Body of pancreas (tissue), 4 donors: Measurements from ENCODE around the gene SPATS2. TPM values are rescaled to one million over a fixed set of nuclear protein-coding genes. Genes with fewer than 3 reads are reported as not detected.

ENCODE experiments used
- ATAC-seq: fragments of 150-250 bp; one replicate; pipeline ENCODE4 v1.9.1; 2016
- DNase-seq, 4 donors: peaks; one replicate each; pipeline ENCODE4 v3.0.0-alpha.2; 2019
- H3K27ac ChIP-seq, 4 donors: fragments of 200-600 bp; sonication (generic); 1 replicate in 3 of 4; 2 replicates in 1 of 4; pipeline versions ENCODE4 v1.5.1 to v1.6.1; 2016 to 2019; ENCODE audit warnings: mild to moderate bottlenecking in 1 of 4, mixed read lengths in 1 of 4, moderate library complexity in 1 of 4
- H3K27me3 ChIP-seq, 2 donors: fragments of 200-600 bp; sonication (generic); one replicate each; pipeline ENCODE4 v1.6.0; 2016; ENCODE audit warnings: mild to moderate bottlenecking in 1 of 2
- H3K36me3 ChIP-seq, 2 donors: fragments of 200-600 bp; sonication (generic); replicated peaks in 1 of 2; 2 replicates each; pipeline ENCODE4 v1.5.1; 2016; ENCODE audit warnings: low read depth in 2 of 2; ENCODE audit not compliant: insufficient read depth in 1 of 2
- H3K4me1 ChIP-seq: fragments of 200-600 bp; sonication (generic); one replicate; pipeline ENCODE4 v1.6.0; 2016
- H3K4me3 ChIP-seq, 2 donors: fragments of 200-600 bp; sonication (generic); 1 replicate in 1 of 2; 2 replicates in 1 of 2; pipeline ENCODE4 v1.5.1; 2016 to 2019
- H3K9me3 ChIP-seq, 3 donors: fragments of 200-600 bp; sonication (generic); 1 replicate in 2 of 3; 2 replicates in 1 of 3; pipeline ENCODE4 v1.5.1; 2016
- POLR2A ChIP-seq, 3 donors: fragments of 450-650 bp; IDR thresholded peaks; one replicate each; pipeline ENCODE4 v1.6.1; 2016; ENCODE audit warnings: antibody characterized with exemption in 3 of 3, mild to moderate bottlenecking in 2 of 3
- WGBS, 2 donors: methylation state at CpG; one replicate each; pipeline ENCODE4 v1.1.5; 2017; 5-methylcytosine and 5-hydroxymethylcytosine counted together
- intact Hi-C: fragments of 100-400 bp; cut with DNase I; formaldehyde crosslinking; loops from one replicate; pipeline ENCODE4 v1.15.1; 2023
- total RNA-seq, 2 donors: library from RNA; depleted of rRNA; stranded (reverse); fragments of >200 nt; gene quantifications; one replicate each; pipeline ENCODE4 v1.1.0, GENCODE V29; 2016
- TF ChIP-seq, protein P1 (sequence below), 7 experiments: fragments of 450-650 bp in 4 of 7; fragments of 200-600 bp in 3 of 7; sonication (generic) in 3 of 7; IDR thresholded peaks; one replicate each; pipeline ENCODE4 v1.5.1; 2016 to 2019; ENCODE audit warnings: antibody characterized with exemption in 7 of 7

The SPATS2 gene
- total RNA-seq, 2 donors from 2014 or later, result 10.9 to 17.5 TPM

DNA sequence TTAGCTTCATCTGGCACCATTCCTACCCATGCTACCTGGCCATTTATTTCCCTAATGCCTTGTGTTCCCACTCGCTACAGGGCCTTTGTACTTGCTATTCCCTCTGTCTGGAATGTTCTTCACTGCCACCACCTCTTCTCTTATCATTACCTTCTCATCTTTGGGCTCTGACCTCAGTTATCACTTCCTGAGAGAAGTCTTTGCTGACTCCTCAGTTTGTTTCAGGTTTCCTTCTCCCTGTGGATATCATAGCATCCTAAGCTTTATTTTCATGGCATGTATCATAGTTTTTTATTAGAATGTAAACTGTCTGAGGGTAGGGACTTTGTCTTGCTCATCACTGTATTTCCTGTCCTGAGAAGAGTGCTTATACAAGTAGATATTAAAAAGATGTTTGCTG, 29.7 kb downstream of the SPATS2 start:
- Histone ChIP-seq H3K36me3 (no peaks in the 10 kb centered on the region), H3K4me1 (peaks cover 11% of the 10 kb centered on the region), H3K9me3 (no peaks in the 10 kb centered on the region), H3K27ac (no peak overlapping the region), H3K27me3 (no peaks in the 10 kb centered on the region), H3K4me3 (no peak overlapping the region)
- intact Hi-C loops, result no loop called here
- no peak for TF ChIP-seq POLR2A (IDR thresholded peaks at IDR 0.05)
- TF ChIP-seq, protein P1, sequence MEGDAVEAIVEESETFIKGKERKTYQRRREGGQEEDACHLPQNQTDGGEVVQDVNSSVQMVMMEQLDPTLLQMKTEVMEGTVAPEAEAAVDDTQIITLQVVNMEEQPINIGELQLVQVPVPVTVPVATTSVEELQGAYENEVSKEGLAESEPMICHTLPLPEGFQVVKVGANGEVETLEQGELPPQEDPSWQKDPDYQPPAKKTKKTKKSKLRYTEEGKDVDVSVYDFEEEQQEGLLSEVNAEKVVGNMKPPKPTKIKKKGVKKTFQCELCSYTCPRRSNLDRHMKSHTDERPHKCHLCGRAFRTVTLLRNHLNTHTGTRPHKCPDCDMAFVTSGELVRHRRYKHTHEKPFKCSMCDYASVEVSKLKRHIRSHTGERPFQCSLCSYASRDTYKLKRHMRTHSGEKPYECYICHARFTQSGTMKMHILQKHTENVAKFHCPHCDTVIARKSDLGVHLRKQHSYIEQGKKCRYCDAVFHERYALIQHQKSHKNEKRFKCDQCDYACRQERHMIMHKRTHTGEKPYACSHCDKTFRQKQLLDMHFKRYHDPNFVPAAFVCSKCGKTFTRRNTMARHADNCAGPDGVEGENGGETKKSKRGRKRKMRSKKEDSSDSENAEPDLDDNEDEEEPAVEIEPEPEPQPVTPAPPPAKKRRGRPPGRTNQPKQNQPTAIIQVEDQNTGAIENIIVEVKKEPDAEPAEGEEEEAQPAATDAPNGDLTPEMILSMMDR (IDR thresholded peaks at IDR 0.05), result no peak
- no peak for DNase-seq
- 94 to 100% methylated on average over 1 of the region's 1 CpG for WGBS, 2 donors
- no peak for ATAC-seq

DNA sequence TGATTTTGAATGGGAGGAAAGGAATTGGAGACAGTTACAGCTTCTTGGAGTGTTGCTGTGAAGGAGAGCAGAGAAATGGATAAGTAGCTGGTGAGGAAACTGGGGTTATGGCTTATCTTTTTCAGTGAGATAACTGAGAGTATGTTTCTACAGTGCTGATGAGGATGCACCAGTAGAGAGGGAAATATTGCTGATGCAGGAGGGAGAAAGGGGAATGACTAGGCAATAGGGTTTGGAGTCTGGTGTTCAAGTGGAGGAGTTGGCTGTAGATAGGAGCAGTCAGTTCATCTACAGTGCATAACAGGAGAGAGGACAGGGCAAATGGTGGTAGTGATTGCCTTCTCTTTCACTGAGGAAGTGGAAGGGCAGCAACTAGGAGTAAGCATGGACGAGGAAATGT, 33.0 kb downstream of the SPATS2 start:
- intact Hi-C loops, result no loop called here
- WGBS, 2 donors, result 88 to 90% methylated on average over 1 of the region's 1 CpG
- ATAC-seq, result no peak
- no peaks in the 10 kb centered on the region for H3K9me3 ChIP-seq
- TF ChIP-seq, protein P1 (IDR thresholded peaks at IDR 0.05), result no peak
- no peak for TF ChIP-seq POLR2A (IDR thresholded peaks at IDR 0.05)
- H3K36me3 ChIP-seq, result no peaks in the 10 kb centered on the region
- no peak for DNase-seq
- no peak overlapping the region for H3K27ac ChIP-seq
- H3K4me3 ChIP-seq, result no peak overlapping the region
- no peaks in the 10 kb centered on the region for H3K27me3 ChIP-seq
- H3K4me1 ChIP-seq, result peaks cover 13% of the 10 kb centered on the region

DNA sequence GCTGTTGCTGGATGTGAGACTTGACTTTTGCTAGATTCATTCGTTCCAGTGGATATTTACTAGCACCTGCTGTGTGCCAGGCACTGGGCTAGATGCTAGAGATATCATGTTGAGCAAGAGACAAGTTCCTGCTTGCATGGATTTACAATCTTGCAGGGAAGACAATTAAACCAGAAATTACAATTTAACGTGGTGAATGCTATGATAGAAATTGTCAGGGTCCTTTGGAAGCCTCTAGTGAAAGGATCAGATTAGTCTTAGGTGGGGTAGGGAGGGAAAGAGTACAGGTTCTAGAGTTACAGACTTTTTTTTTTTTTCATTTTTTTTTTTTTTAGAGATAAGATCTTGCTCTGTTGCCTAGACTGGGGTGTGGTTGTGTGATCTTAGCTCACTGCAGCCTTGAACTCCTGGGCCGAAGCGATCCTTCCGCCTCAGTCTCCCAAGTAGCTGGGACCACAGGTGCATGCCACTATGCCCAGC, 36.7 kb downstream of the SPATS2 start:
- no peak for TF ChIP-seq POLR2A (IDR thresholded peaks at IDR 0.05)
- TF ChIP-seq, protein P1 (IDR thresholded peaks at IDR 0.05), result no peak
- Histone ChIP-seq H3K4me1 (peaks cover 13% of the 10 kb centered on the region), H3K27me3 (no peaks in the 10 kb centered on the region), H3K9me3 (no peaks in the 10 kb centered on the region), H3K4me3 (no peak overlapping the region), H3K36me3 (no peaks in the 10 kb centered on the region), H3K27ac (no peak overlapping the region)
- intact Hi-C loops, result no loop called here
- ATAC-seq (no peak), DNase-seq (no peak)
- WGBS, 2 donors, result 64% methylated on average over 5 of the region's 5 CpGs

DNA sequence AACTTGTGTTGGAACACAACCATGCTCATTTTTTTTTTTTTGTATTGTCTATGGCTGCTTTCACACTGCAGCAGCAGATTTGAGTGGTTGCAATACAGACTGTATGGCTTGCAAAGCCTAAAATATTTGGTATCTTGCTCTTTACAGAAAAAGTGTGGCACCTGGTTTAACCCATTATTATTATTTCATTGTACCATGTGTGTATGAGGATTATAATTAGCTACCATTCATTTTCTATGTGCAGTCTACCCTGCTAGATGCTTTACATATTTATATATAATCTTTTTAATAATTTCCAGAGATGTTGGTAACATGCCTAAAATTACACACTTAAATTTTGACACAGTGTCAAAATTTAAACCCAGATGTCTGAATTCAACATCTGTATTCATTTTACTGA, 37.7 kb downstream of the SPATS2 start:
- ATAC-seq (no peak), DNase-seq (no peak)
- H3K27me3 ChIP-seq, result no peaks in the 10 kb centered on the region
- intact Hi-C loops, result no loop called here
- H3K4me1 ChIP-seq, result peaks cover 13% of the 10 kb centered on the region
- H3K9me3 ChIP-seq, result no peaks in the 10 kb centered on the region
- TF ChIP-seq, protein P1 (IDR thresholded peaks at IDR 0.05), result no peak
- TF ChIP-seq POLR2A (IDR thresholded peaks at IDR 0.05), result no peak
- H3K4me3 ChIP-seq, result no peak overlapping the region
- no peak overlapping the region for H3K27ac ChIP-seq
- H3K36me3 ChIP-seq, result no peaks in the 10 kb centered on the region

DNA sequence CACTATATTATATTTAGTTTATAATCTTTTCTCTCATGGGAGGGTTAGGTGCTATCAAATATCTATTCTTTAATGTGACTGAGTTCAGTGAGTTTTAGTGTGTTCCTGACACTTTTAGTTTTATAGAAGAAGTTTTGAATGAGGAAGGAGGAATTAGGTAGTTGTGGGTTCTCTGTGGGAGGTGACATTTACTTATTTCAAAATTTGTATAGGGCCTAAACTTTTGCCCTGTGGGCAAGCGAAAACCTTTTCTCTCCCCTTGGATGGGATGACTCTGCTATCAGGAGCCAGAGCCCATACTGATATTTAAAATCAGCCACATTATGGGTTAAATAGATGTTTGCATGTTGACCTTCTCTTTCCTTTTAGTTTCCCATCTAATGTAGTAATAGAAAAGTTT, 43.6 kb downstream of the SPATS2 start:
- Histone ChIP-seq H3K4me1 (no peaks in the 10 kb centered on the region), H3K9me3 (no peaks in the 10 kb centered on the region), H3K36me3 (no peaks in the 10 kb centered on the region), H3K4me3 (no peak overlapping the region), H3K27ac (no peak overlapping the region), H3K27me3 (no peaks in the 10 kb centered on the region)
- DNase-seq (no peak), ATAC-seq (no peak)
- no peak for TF ChIP-seq POLR2A (IDR thresholded peaks at IDR 0.05)
- WGBS, 2 donors, result 79 to 100% methylated on average over 1 of the region's 1 CpG
- intact Hi-C loops, result no loop called here
